ENCODE data around the gene LPIN1. TPM values are rescaled to one million over a fixed set of nuclear protein-coding genes. Genes with fewer than 3 reads are reported as not detected.

LPIN1 gene
- total and polyA plus RNA-seq, 4 donors: 10.1 to 27.4 (median 13.4) TPM

- H3K9me3 ChIP-seq (ENCODE audit: control insufficient read depth in 4 of 4, low read length in 3 of 4): no peaks in the 10 kb centered on the region
- H3K27ac ChIP-seq (ENCODE audit: low read depth in 1 of 2, low read length in 2 of 2): no peak overlapping the region
- TF ChIP-seq GABPA (IDR thresholded peaks at IDR 0.05 in 1 of 2, conservative IDR thresholded peaks at IDR 0.05 in 1 of 2) (no peak), EGR1 (IDR thresholded peaks at IDR 0.05; ENCODE audit: low read depth in 2 of 2) (no peak), TAF1 (conservative IDR thresholded peaks at IDR 0.05) (no peak), MAX (IDR thresholded peaks at IDR 0.05) (no peak), FOXA1 (IDR thresholded peaks at IDR 0.05) (no peak), HNF4G (IDR thresholded peaks at IDR 0.05) (no peak)
- peaks cover 0 to 7% (median 3%) of the 10 kb centered on the region in 4 donors for H3K4me1 ChIP-seq (ENCODE audit: control insufficient read depth in 4 of 4, insufficient read depth in 4 of 4, low read length in 3 of 4)
- no peaks in the 10 kb centered on the region for H3K27me3 ChIP-seq (ENCODE audit: control insufficient read depth in 4 of 4, insufficient read depth in 4 of 4, low read length in 3 of 4)
- 89% methylated on average over 5 of the region's 5 CpGs for WGBS
- no peak overlapping the region for H3K9ac ChIP-seq (ENCODE audit: low read depth in 1 of 2, low read length in 2 of 2)
- no peaks in the 10 kb centered on the region for H3K36me3 ChIP-seq (ENCODE audit: control insufficient read depth in 4 of 4, insufficient read depth in 3 of 4, low read depth in 1 of 4, low read length in 3 of 4)
- no peak overlapping the region for H3K4me3 ChIP-seq (ENCODE audit: low read depth in 1 of 3, low read length in 3 of 3)
- no peak for DNase-seq (ENCODE audit: low spot score)
Measured at GRCh38 chr2:11876889-11877288, 130.5 kb downstream of the LPIN1 start.

Small RNA genes within 50 kb of the gene (small RNA-seq; reads per million reads assigned to genes)
- gene MIR4262 (not detected), gene MIR548S (not detected)

Other genes with a start within 250 kb of the LPIN1 start
- 1 to 10 TPM; 5.4 to 6.3 TPM for gene GREB1, start 212.6 kb upstream of the LPIN1 start, total RNA-seq
- gene GREB1, start 212.6 kb upstream of the LPIN1 start, polyA plus RNA-seq: 1 to 10 TPM; 1.0 to 1.7 TPM
- not detected for gene NTSR2, start 76.4 kb upstream of the LPIN1 start, total RNA-seq
- gene NTSR2, start 76.4 kb upstream of the LPIN1 start, polyA plus RNA-seq: not detected

All from liver (tissue), 10 donors.